Activated gamma-delta T cell (primary cell): ENCODE data around the gene FGFR2.

Experiments
- DNase-seq: peaks from one replicate; lab custom pipeline; 2025; lab: John Stamatoyannopoulos, UW

FGFR2 gene

DNA sequence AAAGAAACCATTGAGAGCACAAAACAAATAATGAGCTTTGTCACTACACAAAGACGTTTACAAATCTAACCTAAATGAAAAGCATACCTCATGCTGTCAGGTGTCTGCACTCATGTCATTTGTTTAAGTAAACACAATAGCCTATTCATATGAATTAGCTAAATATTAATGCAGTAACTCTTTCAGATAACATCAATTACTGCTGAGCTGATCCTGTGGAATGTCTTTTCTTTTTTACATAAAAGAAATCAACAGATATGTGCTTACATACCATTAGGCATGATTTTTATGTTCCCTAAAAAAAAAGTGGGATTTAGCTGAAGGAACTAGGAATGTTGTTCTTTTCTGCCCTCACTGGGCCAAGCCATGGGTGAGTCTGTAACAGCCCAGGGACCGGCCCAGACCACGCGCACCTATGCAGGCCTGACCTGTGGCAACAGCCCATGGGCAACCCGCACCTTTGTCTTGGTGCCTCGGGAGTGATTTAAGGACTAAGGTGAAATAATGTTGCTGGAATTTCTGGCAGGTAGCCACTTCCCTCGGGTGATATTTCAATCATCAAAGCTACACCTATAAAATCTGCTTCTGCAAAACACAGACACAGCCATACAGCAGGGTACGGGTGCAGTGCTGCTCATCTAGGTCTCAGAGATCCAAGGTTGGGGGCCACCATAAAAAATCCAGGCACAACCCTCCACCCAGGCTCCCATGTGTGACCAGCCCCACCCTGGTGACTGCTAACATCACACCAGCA, 44.6 kb downstream of the FGFR2 start:
- DNase-seq, result no peak

DNA sequence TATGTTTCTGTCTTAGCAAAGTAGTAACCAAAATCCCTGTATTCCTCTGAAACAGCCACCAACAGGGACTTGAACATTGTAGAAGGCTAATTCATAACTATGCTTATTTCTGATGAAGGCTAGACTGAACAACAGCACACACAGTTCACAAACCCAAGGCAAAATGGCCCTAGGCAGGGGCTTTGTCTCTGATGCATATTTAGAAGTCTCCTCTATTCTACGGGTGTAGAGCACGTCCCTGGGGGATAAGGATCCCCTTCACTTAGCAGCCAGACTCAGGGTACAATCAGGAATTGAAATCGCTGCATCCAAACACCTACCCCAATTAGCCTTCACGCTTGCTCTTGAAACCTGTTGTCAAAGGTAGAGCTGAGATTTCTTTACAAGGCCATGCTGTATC, 45.5 kb downstream of the FGFR2 start:
- no peak for DNase-seq

DNA sequence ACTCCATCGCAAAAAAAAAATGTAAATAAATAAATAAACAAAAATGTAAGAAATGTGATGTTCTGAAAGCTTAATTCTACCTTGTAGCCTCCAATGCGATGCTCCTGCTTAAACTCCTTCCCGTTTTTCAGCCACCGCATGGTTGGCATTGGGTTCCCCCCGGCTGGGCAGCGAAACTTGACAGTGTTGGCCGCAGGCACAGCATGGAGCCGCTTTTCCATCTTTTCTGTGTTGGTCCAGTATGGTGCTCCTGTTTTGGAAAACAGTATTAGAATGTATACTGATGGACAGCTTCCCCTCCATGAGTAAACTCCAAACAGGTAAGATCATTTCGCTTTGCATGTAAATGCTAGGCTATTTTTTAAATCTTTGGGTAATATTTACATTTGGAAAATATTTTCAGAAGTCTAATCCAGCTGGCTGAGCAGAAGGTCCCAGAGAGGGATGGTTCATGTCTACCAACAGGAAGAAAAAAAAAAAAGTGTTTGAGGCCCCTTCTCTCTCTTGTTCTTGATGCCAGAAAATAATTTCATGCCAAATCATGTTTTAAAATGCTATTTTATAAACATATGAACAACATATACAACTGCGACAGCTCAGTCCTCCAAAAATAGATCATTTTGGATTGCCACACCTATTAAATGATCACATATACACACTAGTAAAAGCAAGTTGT, 46.9 kb downstream of the FGFR2 start:
- no peak for DNase-seq

GRCh38 chr10:121544301-121544869, 53.9 kb downstream of the FGFR2 start:
- DNase-seq, result no peak

DNA sequence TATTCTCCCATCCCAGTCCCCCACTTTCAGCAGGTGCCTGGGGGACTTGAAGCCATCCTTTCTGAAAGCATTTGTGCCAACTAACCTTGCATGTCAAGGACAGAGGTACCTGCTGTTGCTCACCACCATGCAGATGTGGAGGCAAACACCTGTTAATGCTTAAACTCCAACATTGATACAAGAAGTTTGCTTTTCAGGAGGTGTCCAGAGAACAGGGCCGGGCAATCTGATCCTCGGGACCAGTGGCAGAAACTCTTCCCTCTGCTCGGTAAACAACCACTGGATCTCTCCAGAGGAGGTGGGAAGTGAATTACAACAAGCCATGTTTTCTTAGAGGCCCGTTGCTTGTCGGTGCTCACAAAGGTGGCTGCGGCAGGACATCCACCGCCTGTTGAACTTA, 54.7 kb downstream of the FGFR2 start:
- no peak for DNase-seq

DNA sequence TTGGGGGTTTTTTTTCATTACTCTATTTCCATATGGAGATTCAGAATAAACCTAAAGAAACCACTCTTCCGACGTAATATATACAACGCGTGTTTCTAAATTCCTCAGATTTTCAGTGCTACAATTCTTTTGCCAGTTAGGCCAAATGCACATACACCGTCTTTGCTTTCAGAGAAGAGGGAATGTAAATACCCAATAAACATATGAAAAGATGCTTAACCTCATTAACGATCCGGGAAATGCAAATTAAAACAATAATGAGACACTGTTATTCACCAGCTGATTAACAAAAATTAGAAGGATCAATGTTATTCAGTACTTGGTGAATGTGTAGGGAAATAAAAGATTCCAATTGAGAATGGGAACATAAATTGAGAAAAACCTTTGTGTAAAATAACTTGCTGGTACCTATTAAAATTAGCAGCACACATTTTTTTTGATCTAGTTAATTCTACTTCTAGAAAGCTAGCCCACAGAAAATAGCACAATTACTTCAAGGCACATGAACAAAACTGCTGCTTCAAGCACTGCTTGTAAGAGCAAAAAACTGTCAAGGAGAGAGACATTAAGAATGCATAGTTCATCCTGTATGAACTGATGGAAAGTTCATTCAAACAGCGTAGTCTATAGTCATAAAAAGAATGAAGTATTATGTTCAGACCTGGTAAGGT, 56.7 kb downstream of the FGFR2 start:
- no peak for DNase-seq

GRCh38 chr10:121540732-121541395, 57.4 kb downstream of the FGFR2 start:
- no peak for DNase-seq

- DNase-seq, result no peak
Observed at GRCh38 chr10:121539786-121540185, 58.5 kb downstream of the FGFR2 start.

- DNase-seq, result no peak
Observed at GRCh38 chr10:121536310-121536913, 61.8 kb downstream of the FGFR2 start.

DNA sequence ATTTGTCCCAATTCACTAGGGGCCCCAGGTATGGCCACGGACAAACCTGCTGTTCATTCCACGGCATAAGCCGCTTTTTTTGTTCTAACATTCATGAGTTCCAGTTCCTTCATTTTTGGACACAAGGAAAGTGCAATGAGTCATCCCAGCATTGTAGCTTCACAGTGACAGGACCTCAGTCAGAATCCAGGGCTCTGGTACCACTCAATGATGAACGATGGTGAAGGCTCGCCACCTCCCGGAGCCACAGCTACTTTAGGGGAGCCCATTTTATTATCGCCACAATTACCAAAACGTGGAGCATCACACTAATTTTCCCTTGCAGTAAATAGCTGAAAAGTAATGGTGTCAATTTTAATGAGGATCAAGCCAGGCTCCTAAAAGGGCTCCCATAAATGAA, 62.9 kb downstream of the FGFR2 start:
- no peak for DNase-seq

DNA sequence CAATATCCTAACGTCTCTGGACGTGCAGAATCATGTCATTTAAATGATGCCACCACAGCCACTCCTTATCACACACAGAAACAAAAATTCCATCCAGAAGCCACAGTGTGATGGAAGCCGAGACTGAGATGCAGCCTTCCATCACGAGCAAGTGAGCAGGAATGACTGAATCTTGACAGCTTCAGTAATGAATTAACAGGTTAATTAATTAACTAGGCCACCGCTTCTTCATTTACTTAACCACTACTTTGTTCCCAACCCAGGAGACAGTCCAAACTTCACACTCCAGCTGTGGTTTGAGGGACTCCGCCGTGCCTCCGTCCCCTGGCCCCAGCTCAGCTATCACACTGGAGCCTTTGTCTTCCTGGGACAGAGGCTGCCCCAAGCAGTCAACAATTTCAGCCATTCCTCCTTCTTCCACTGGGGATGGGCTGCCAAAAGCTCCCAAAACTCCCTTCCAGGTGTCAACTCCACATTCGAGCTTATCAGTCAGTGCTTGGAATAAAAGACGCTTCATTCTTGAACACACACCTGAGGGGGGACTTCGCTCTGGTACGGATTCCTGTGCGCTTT, 65.9 kb downstream of the FGFR2 start:
- no peak for DNase-seq

DNA sequence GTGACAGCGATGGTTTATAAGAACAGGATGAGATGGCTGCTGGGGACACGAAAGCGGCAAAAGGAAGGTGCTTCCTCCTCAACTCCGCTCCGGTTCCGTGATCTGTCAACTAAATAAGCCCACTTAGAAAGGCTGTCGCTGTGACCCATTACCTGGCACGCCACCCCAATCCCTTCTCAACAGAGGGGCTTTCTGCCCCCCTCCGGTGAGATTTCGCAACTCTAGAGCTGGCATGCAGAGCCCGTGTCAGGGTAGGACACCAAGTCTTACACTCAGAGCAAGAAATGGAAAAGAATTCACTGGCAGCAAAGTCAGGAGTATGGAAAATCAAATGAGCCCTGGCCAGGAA, 66.4 kb downstream of the FGFR2 start:
- DNase-seq, result no peak

DNA sequence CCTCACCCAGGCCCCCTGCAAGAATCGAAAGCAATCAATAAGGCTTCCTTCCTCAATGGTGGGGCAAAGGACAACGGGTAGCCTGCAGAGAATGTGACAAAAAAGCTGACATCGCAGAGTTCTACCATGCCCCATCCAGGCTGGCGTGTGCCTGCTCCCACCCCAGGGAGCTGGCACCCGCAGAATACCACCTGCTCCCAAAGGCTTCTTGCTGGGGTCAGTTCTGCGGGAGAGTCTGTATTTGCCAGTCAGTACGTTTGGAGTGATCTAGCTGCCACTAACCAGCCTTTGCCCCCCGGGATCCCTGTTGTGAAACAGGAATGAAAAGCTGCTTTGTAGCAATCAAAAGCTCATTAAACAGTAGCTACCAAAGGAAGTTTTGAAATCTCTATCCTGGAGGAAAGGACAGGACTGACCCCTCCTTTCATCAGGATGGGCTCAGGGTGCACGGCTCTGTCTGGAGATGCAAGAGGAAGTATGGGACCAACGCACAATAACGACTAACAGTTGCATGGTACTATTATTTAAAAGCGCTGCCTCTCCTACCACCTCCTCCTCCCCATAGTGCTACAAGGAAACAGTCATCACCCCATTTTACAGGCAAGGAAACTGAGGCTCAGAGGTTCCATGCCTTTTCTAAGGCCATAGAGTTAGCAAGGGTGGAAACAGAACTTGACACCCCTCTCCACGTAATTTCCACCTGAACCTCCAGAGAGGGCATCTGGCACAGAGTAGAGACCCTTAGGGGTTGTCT, 67.0 kb downstream of the FGFR2 start:
- DNase-seq, result no peak

DNA sequence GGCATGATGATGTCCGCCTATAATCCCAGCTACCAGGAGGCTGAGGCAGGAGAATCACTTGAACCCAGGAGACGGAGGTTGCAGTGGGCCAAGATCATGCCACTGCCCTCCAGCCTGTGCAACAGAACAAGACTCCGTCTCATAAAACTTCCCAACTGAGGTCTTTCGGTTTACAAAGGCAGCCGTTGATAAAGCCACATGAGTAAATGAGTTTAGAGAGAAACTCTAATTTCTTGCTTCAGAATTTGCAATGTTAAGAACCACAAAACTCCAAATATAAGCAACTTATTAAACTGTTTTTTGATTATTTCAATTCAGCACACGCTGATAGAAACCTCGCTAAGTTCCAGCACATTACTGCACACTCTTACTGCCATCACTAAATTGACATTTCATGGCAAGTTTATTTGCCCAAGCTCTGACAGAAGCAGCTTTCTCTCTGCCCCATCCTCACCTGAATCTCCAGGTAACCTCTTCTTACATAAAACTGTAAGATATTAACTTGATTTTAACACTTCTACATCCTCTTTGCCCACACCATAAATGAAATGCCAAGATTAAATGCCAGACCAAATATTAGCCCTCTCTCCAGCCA, 67.7 kb downstream of the FGFR2 start:
- DNase-seq, result no peak

GRCh38 chr10:121527690-121528089, 70.6 kb downstream of the FGFR2 start:
- DNase-seq, result no peak

- no peak for DNase-seq
Observed at GRCh38 chr10:121526801-121527221, 71.4 kb downstream of the FGFR2 start.

DNA sequence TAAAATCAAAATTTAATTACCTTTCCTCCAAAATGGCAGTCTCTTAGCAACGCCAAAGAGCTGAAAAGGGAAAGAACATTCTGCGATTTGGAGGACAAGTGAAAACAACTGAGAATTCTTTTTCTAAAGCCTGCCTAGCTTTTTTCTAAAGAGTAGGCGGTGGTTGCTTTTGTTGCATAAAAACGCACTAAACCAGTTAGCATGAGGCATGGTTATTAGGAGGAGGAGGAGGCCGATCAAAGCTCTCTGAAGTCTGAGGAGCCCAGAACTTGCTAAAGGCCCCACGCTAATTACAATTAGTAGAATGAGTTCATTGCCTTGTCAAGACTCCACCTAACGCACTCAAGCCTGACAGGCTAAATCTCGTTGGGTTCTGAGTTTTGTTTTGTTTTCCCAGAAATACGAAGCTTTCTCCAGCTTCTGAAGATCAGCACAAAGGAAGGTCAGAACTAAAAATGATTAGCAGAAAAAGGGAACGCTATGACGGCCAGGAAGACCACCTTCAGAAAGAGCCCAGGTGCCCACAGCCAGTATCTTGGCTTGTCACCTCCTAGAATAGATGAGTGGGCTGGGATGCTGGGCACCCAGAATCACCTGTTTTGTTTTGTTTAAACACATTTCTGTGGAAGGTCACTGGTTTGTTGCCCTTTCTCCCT, 72.0 kb downstream of the FGFR2 start:
- no peak for DNase-seq

- DNase-seq, result no peak
Observed at GRCh38 chr10:121525251-121526134, 72.8 kb downstream of the FGFR2 start.
